Endothelial cell of umbilical vein (primary cell): ENCODE measurements around the gene FCN2.

ENCODE experiments used
- EZH2 ChIP-seq: IDR thresholded peaks from 2 replicates; pipeline ENCODE4 v1.6.1; 2012; ENCODE audit warnings: borderline replicate concordance, low read depth, mild to moderate bottlenecking, moderate library complexity, low read length, inconsistent platforms; ENCODE audit not compliant: severe bottlenecking
- FOS ChIP-seq: IDR thresholded peaks from 2 replicates; pipeline ENCODE4 v1.6.1; 2011; ENCODE audit warnings: mild to moderate bottlenecking, low read length, moderate library complexity, borderline replicate concordance; ENCODE audit not compliant: insufficient read depth
- JUN ChIP-seq: IDR thresholded peaks from 2 replicates; pipeline ENCODE4 v1.6.1; 2011; ENCODE audit warnings: borderline replicate concordance, low read depth; ENCODE audit not compliant: insufficient read length, insufficient read depth
- MYC ChIP-seq: IDR thresholded peaks from one replicate; pipeline ENCODE4 v1.6.1; 2011; ENCODE audit warnings: mild to moderate bottlenecking, low read depth, low read length
- POLR2A ChIP-seq: IDR thresholded peaks from 2 replicates; pipeline ENCODE4 v1.6.1; 2012; ENCODE audit warnings: low read depth, mild to moderate bottlenecking, control low read depth, low read length
- POLR2AphosphoS5 ChIP-seq: IDR thresholded peaks from 2 replicates; pipeline ENCODE4 v1.6.1; 2012; ENCODE audit warnings: low read depth, mild to moderate bottlenecking, control low read depth, low read length, moderate library complexity; ENCODE audit not compliant: insufficient read depth
- TF ChIP-seq, protein P1 (sequence below), 2 donors: IDR thresholded peaks; 1 replicate in 1 of 2; 2 replicates in 1 of 2; pipeline ENCODE4 v1.5.1; 2011; ENCODE audit warnings: low read length in 2 of 2, mild to moderate bottlenecking in 2 of 2, moderate library complexity in 2 of 2, control low read depth in 1 of 2, inconsistent platforms in 1 of 2, low read depth in 1 of 2; ENCODE audit not compliant: insufficient read depth in 1 of 2; ENCODE audit errors: extremely low read depth in 1 of 2
- TF ChIP-seq, protein P2 (sequence below): IDR thresholded peaks from 2 replicates; pipeline ENCODE4 v1.6.1; 2011; ENCODE audit not compliant: insufficient read depth, insufficient read length

DNA sequence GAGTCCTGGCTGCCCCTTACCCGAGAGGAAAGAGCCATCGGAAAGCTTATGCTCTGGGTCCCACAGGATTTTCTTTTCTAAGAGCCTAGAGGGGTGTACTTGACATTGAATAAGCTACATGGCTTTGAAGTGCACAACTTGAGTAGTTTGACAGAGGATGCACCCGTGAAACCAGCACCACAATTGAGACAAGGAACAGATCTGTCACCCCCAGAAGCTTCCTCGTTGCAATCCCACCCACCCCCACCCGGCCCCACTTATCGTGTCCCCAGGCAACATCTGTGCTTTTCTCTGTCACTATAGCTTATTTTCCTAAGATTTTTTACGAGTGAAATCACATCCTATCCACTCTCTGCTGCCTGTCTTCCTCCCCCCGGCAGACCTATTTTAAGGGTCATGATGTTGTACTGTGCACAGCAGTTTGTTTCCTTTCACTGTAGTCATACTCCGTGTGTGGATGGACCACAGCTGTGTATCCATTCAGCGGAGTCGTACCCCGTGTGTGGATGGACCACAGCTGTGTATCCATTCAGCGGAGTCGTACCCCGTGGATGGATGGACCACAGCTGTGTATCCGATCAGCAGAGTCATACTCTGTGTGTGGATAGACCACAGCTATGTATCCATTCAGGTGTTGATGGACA lies 8.8 kb upstream of the FCN2 start:
- TF ChIP-seq, protein P1, sequence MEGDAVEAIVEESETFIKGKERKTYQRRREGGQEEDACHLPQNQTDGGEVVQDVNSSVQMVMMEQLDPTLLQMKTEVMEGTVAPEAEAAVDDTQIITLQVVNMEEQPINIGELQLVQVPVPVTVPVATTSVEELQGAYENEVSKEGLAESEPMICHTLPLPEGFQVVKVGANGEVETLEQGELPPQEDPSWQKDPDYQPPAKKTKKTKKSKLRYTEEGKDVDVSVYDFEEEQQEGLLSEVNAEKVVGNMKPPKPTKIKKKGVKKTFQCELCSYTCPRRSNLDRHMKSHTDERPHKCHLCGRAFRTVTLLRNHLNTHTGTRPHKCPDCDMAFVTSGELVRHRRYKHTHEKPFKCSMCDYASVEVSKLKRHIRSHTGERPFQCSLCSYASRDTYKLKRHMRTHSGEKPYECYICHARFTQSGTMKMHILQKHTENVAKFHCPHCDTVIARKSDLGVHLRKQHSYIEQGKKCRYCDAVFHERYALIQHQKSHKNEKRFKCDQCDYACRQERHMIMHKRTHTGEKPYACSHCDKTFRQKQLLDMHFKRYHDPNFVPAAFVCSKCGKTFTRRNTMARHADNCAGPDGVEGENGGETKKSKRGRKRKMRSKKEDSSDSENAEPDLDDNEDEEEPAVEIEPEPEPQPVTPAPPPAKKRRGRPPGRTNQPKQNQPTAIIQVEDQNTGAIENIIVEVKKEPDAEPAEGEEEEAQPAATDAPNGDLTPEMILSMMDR (IDR thresholded peaks at IDR 0.05; ENCODE audit: extremely low read depth in 1 of 2, insufficient read depth in 1 of 2, low read depth in 1 of 2, low read length in 2 of 2): no peak
- no peak for TF ChIP-seq MYC
- no peak for TF ChIP-seq JUN
- TF ChIP-seq, protein P2, sequence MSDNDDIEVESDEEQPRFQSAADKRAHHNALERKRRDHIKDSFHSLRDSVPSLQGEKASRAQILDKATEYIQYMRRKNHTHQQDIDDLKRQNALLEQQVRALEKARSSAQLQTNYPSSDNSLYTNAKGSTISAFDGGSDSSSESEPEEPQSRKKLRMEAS: no peak
- no peak for TF ChIP-seq POLR2A
- TF ChIP-seq EZH2: no peak
- TF ChIP-seq POLR2AphosphoS5: no peak
- no peak for TF ChIP-seq FOS
